GM21737 (cell line): Measurements from ENCODE around the gene CYTH2.

Experiments
- ATAC-seq: cut with Tn5 transposase; IDR thresholded peaks from one replicate; pipeline ENCODE4 v1.9.1; 2021; ENCODE audit warnings: mild to moderate bottlenecking, moderate library complexity; ENCODE audit not compliant: unreplicated experiment

CYTH2 gene

DNA sequence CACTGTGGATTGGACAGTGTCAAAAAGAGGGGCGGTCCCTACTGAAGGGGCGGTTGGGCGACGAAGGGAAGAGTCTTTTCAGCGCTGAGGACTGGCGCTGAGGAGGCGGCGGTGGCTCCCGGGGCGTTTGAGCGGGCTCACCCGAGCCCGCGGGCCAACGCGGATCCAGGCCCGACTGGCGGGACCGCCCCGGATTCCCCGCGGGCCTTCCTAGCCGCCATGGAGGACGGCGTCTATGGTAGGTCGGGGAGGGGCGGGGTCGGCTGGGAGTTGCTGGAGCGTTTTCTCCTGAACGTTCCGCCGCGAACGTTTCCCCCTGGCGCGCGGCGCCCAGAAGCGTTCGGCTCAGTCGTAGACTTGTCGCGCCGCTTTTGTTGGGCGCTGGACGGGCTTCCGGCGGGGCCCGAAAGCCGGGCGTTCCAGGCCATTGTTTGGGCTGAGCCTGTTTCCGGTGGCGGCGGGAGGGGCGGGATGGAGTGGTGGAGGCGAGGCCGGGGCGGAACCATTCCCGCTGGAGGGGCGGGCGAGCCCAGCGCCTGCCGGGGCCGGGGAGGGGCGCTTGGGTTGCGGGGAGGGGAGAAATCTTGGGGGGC is at the start of gene CYTH2:
Gene CYTH2 (plus strand): TSS at position 81 of the 593 bp plus-strand sequence. CDS start 139 bp downstream, at position 220.
- peak; percentile 18 for ATAC-seq

GRCh38 chr19:48421548-48421947 is 47.6 kb upstream of the CYTH2 start:
- no peak for ATAC-seq

- ATAC-seq = no peak
Measured at GRCh38 chr19:48424694-48425219, 44.4 kb upstream of the CYTH2 start.

GRCh38 chr19:48428670-48429069 is 40.5 kb upstream of the CYTH2 start:
- ATAC-seq = no peak

DNA sequence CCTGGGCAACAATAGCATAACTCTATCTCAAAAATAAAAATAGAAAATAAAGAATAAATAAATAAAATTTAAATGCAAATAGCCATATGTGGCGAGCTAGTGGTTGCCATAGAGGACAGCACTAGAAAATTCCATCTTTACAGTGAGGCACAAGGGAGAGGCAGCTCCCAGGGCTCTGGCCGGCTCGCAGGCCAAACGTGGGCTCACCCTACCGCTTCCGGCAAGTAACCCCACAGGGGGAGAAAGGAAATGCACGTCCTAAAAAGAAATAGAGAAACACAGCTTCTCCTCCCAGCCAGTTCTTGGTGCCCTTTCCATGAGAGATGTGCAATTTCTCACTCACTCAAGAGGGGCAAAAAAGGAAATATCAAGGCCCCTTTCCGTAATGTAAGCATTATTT is 35.8 kb upstream of the CYTH2 start:
- ATAC-seq = no peak

DNA sequence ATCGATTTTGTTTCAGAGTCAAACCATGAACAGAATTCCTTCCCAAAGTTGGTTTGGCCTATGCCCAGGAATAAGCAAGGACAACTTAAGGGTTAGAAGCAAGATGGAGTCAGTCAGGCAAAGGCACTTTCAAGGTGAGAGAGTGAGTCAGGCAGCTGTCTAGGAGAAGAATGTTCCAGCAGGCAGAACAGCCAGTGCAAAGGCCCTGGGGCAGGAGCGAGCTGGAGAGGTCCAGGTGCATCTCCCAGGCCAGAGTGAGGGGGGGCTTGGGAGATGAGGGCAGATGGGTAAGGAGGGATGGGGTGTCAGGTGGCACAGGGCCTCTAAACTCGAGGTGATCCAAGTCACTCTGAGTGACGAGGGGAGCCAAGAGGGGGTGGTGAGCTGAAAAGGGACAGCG is 32.6 kb upstream of the CYTH2 start:
- no peak for ATAC-seq

GRCh38 chr19:48441360-48442050 is 27.7 kb upstream of the CYTH2 start:
- ATAC-seq = no peak

DNA sequence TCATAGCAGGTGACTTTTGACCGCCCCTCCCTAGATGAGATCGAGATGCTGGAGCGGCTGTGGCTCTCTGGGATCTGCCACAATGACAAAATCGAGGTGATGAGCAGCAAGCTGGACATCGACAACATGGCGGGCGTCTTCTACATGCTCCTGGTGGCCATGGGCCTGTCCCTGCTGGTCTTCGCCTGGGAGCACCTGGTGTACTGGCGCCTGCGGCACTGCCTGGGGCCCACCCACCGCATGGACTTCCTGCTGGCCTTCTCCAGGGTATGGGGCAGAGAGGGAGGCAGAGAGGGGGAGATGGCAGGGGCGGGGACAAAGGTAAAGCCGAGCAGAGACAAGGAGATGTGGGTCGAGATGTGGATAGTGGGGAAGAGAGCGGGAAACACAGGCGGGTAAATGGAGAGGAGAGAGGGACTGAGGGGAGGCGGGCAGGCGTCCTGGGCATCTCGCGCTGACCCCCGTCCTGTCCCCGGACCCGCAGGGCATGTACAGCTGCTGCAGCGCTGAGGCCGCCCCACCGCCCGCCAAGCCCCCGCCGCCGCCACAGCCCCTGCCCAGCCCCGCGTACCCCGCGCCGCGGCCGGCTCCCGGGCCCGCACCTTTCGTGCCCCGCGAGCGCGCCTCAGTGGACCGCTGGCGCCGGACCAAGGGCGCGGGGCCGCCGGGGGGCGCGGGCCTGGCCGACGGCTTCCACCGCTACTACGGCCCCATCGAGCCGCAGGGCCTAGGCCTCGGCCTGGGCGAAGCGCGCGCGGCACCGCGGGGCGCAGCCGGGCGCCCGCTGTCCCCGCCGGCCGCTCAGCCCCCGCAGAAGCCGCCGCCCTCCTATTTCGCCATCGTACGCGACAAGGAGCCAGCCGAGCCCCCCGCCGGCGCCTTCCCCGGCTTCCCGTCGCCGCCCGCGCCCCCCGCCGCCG is 26.8 kb upstream of the CYTH2 start:
- no peak for ATAC-seq

DNA sequence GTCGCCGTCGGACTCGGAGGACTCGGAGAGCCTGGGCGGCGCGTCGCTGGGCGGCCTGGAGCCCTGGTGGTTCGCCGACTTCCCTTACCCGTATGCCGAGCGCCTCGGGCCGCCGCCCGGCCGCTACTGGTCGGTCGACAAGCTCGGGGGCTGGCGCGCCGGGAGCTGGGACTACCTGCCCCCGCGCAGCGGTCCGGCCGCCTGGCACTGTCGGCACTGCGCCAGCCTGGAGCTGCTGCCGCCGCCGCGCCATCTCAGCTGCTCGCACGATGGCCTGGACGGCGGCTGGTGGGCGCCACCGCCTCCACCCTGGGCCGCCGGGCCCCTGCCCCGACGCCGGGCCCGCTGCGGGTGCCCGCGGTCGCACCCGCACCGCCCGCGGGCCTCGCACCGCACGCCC is 25.9 kb upstream of the CYTH2 start:
- no peak for ATAC-seq

- ATAC-seq = no peak
Measured at GRCh38 chr19:48443731-48444128, 25.4 kb upstream of the CYTH2 start.

DNA sequence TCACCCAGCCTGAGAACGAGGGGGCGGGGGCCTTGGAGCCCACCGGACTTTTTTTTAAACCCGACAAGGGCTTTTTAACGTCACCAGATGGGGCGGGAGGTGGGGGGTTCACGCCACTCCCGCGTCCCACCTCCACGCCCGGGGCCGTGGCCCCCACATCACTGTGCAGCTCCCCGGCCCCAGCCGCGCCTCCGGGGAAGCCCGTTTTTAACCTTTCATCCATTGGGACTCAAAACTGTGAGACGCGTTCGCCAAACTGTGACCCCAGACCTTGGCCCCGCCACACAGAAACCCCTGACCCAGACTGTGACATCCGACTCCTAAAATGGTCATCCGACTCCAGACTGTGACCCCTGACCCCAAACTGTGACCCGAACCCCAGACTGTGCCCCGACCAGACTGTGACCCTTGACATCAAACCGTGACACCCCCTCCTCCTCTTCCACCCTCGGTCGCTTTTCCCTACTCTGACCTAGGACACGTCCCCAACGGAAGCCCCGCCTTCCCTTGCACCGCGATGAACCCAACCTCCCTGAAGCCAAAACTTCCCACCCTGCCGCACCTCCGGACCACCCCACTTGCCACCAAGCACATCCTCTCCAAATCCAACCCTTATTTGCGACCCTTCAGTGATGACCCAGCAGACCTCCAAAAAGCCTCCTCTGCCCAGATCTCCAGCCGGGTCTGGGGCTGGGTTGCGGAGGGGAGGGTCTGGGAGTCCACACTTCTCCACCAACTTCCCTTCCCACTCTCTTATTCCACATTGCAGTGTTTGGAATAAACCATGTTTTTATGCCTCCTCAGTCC is 24.8 kb upstream of the CYTH2 start:
- ATAC-seq = no peak

DNA sequence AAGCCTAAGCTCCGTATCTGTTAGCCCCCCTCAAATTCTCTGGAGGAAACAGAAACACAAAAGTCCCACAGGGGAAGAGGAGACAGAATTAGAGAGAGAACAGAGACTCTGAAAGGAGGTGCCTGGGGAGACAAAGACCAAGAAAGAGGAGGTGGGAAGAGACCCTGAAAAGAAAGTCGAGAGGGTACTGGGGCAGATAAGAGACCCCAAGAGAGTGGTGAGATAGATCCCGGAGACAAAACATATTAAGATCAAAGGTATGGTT is 24.3 kb upstream of the CYTH2 start:
- no peak for ATAC-seq

DNA sequence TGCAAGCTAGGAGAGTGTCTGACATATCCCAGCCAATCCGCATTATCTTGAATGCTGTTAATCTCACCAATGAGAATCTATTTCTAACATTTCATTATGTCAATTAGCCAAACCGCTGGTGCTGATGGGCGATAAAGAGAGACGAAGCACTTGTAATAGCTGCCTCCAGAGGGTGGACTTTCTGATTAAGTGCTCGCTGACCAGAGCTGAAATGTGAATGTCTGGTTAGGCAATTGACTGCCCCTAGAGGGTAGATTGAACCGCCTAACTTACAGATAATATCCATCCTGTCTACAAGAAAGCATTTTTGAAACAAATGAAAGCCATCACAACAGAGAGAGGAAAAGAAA is 23.9 kb upstream of the CYTH2 start:
- ATAC-seq = peak; percentile 20

DNA sequence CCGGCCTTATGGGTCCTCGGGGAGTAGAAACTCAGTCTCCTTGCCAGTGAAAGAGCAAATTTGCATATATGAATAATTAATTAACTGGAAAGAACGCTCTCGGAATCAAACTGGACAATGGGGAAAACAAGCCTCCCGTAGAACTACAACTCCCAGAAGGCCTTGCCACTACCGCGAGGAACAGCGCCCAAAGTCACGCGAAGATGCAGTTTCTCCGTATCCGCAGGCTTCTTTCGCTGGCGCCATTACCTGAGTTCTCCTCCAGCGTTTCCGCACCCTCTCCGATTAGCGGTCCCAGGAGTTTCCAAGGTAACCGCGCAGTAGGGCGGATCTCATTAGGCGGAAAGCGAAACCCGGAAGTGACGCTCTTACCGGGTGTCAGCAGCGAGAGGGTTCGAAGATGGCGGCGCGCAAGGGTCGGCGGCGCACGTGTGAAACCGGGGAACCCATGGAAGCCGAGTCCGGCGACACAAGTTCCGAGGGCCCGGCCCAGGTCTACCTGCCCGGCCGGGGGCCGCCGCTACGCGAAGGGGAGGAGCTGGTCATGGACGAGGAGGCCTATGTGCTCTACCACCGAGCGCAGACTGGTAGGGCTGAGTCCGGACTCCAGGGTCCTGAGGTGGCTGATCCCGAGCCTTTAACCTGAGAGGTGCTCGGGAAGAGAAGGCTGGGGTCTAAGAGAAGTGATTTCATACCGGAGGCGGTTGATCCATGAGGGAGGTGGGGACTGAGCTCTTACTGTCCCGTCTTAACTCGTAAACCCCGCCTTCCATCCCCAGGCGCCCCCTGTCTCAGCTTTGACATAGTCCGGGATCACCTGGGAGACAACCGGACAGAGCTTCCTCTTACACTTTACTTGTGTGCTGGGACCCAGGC is 23.3 kb upstream of the CYTH2 start, which contains the start of gene GRWD1:
Gene GRWD1 (plus strand): TSS at position 378 of the 876 bp plus-strand sequence. CDS start 23 bp downstream, at position 401.
- peak; percentile 83 for ATAC-seq

- ATAC-seq = no peak
Measured at GRCh38 chr19:48446579-48446978, 22.6 kb upstream of the CYTH2 start.

GRCh38 chr19:48448563-48448962 is 20.6 kb upstream of the CYTH2 start:
- ATAC-seq = no peak

- no peak for ATAC-seq
Measured at GRCh38 chr19:48450441-48450840, 18.7 kb upstream of the CYTH2 start.

DNA sequence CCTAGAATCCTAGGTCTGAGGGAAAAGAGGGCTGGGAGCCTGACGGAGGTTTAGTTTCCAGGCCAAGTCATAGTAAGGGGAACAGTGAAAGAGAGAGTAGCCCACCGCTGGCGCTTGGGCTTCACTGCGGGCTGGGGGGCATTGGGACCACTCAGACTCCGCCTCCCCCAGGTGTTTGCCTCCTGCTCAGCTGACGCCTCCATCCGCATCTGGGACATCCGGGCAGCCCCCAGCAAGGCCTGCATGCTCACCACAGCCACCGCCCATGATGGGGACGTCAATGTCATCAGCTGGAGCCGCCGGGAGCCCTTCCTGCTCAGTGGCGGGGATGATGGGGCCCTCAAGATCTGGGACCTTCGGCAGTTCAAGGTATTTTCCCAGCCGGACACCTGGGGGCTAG is 18.3 kb upstream of the CYTH2 start:
- ATAC-seq = no peak

DNA sequence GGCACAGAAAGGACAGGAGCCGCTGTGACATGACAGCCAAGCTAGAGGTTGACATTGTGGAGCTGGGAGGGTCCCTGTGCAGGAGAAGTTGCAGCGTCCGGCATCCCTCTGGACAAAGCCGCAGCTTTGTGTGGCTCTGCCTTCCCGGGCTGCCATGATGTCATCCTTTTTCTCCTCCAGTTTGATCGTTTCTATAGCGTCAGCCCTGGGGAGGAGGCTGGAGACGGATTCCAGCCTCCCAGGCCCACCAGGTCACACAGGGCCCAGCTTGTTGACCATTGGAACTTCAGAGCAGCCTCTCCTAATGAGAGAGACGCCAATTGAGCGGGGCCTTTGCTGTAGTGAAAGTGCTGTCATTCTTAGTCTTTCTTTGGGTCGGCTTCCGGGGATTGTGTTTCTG is 17.5 kb upstream of the CYTH2 start:
- ATAC-seq = no peak
